HepG2 (cell line): ENCODE data around the gene ABAT. TPM values are rescaled to one million over a fixed set of nuclear protein-coding genes. Genes with fewer than 3 reads are reported as not detected.

Source experiments
- ATAC-seq: fragments of 200-7000 bp; cut with Tn5 transposase; 3 replicates; pipeline ENCODE4 v1.9.1; 2020; ENCODE audit warnings: mild to moderate bottlenecking, moderate library complexity
- BruUV-seq: library from RNA; stranded (reverse); fragments of 400-500 nt; replicated peaks from 2 replicates; lab custom pipeline; 2021; lab: Mats Ljungman, UMichigan
- CTCF ChIA-PET: fragments of 300-600 bp; formaldehyde crosslinking; extraction: SDS; loops from one replicate; lab custom pipeline; 2021; ENCODE audit warnings: low total read pairs, inconsistent platforms, low intra/inter-chr PET ratio; lab: Yijun Ruan, JAX
- POLR2A ChIA-PET: fragments of 350-600 bp; sonication (Branson Sonifier 250); formaldehyde crosslinking; loops from one replicate; lab custom pipeline; 2020; ENCODE audit warnings: antibody characterized with exemption, inconsistent platforms; lab: Yijun Ruan, JAX
- DNase-seq: peaks from one replicate; pipeline ENCODE4 v3.0.0-alpha.2; 2015; ENCODE audit warnings: low spot score
- FAIRE-seq: peaks from 3 replicates; lab custom pipeline; 2011; peaks lifted over from hg19 to GRCh38; lab: Jason Lieb, UNC
- H2AFZ ChIP-seq: one replicate; pipeline ENCODE4 v1.6.1; 2011; ENCODE audit warnings: low read length, inconsistent platforms
- H3K27ac ChIP-seq: fragments of 300-600 bp; 3 replicates; pipeline ENCODE4 v1.8.0; 2011; ENCODE audit warnings: mixed run types, mild to moderate bottlenecking, mixed read lengths, low read length, inconsistent platforms; ENCODE audit not compliant: insufficient read depth; ENCODE audit errors: extremely low read length
- H3K27me3 ChIP-seq, 2 experiments: fragments of 200-600 bp in 1 of 2; 2 replicates in 1 of 2; 3 replicates in 1 of 2; pipeline versions ENCODE4 v1.6.0 to v1.8.0; 2011; ENCODE audit warnings: low read length in 2 of 2, mild to moderate bottlenecking in 2 of 2, moderate library complexity in 2 of 2, inconsistent platforms in 1 of 2; ENCODE audit not compliant: insufficient read depth in 2 of 2, control insufficient read depth in 1 of 2
- H3K36me3 ChIP-seq, 2 experiments: fragments of 200-600 bp in 1 of 2; replicated peaks in 1 of 2; 2 replicates in 1 of 2; 3 replicates in 1 of 2; pipeline versions ENCODE4 v1.5.1 to v1.8.0; 2011; ENCODE audit warnings: low read length in 2 of 2, inconsistent platforms in 1 of 2; ENCODE audit not compliant: insufficient read depth in 2 of 2, control insufficient read depth in 1 of 2
- H3K4me1 ChIP-seq: 2 replicates; pipeline ENCODE4 v1.5.1; 2012; ENCODE audit warnings: low read length, inconsistent platforms; ENCODE audit not compliant: insufficient read depth
- H3K4me2 ChIP-seq: 2 replicates; pipeline ENCODE4 v1.6.0; 2011; ENCODE audit warnings: low read depth, low read length, inconsistent platforms
- H3K4me3 ChIP-seq, 3 experiments: fragments of 200-600 bp in 1 of 3; sonication (generic), shearing (Covaris generic) in 1 of 3; replicated peaks in 1 of 3; 2 replicates each; pipeline ENCODE4 v1.5.1; 2011 to 2016; ENCODE audit warnings: low read length in 3 of 3, inconsistent platforms in 2 of 3, low read depth in 2 of 3, mild to moderate bottlenecking in 2 of 3, control low read depth in 1 of 3, mixed read lengths in 1 of 3; ENCODE audit not compliant: insufficient read depth in 1 of 3
- H3K79me2 ChIP-seq: one replicate; pipeline ENCODE4 v1.6.1; 2011; ENCODE audit warnings: low read length, inconsistent platforms; ENCODE audit not compliant: insufficient read depth
- H3K9ac ChIP-seq: 2 replicates; pipeline ENCODE4 v1.6.0; 2011; ENCODE audit warnings: mild to moderate bottlenecking, low read depth, low read length, inconsistent platforms; ENCODE audit not compliant: insufficient read depth
- H3K9me3 ChIP-seq: 2 replicates; pipeline ENCODE4 v1.5.1; 2012; ENCODE audit warnings: mild to moderate bottlenecking, low read length
- H4K20me1 ChIP-seq: 2 replicates; pipeline ENCODE4 v1.6.0; 2011; ENCODE audit warnings: inconsistent platforms, mild to moderate bottlenecking, low read length, moderate library complexity; ENCODE audit not compliant: insufficient read depth
- ARHGAP35 ChIP-seq: sonication (generic); formaldehyde crosslinking; IDR thresholded peaks from 2 replicates; pipeline ENCODE4 v1.9.0; 2022; ENCODE audit warnings: mild to moderate bottlenecking, inconsistent platforms, moderate library complexity, missing genetic modification reagents, borderline replicate concordance
- EEA1 ChIP-seq: sonication (generic); formaldehyde crosslinking; IDR thresholded peaks from 2 replicates; pipeline ENCODE4 v1.5.1; 2020; ENCODE audit warnings: mild to moderate bottlenecking, missing genetic modification reagents, borderline replicate concordance
- EED ChIP-seq: sonication (generic); formaldehyde crosslinking; IDR thresholded peaks from 2 replicates; pipeline ENCODE4 v1.5.0; 2020; ENCODE audit warnings: mild to moderate bottlenecking, missing genetic modification reagents
- MAX ChIP-seq: IDR thresholded peaks from 2 replicates; pipeline ENCODE4 v1.6.1; 2012; ENCODE audit warnings: inconsistent platforms
- MEF2D ChIP-seq: sonication (generic); formaldehyde crosslinking; IDR thresholded peaks from 2 replicates; pipeline ENCODE4 v1.5.1; 2020; ENCODE audit warnings: mild to moderate bottlenecking, missing genetic modification reagents
- PRDM4 ChIP-seq: sonication (generic); formaldehyde crosslinking; IDR thresholded peaks from 2 replicates; pipeline ENCODE4 v1.9.0; 2021; ENCODE audit warnings: missing genetic modification reagents, borderline replicate concordance
- RELA ChIP-seq: sonication (generic); formaldehyde crosslinking; IDR thresholded peaks from 2 replicates; pipeline ENCODE4 v1.4.0; 2020; ENCODE audit warnings: missing genetic modification reagents
- TFDP1 ChIP-seq: IDR thresholded peaks from 2 replicates; pipeline ENCODE4 v1.6.1; 2016; ENCODE audit warnings: missing compliant biosample characterization, missing genetic modification reagents, borderline replicate concordance
- THAP11 ChIP-seq: IDR thresholded peaks from 2 replicates; pipeline ENCODE4 v1.6.1; 2016; ENCODE audit warnings: missing biosample characterization, missing genetic modification reagents
- ZNF281 ChIP-seq: sonication (generic); formaldehyde crosslinking; IDR thresholded peaks from 2 replicates; pipeline ENCODE4 v1.4.0; 2020; ENCODE audit warnings: missing genetic modification reagents, borderline replicate concordance
- ZNF296 ChIP-seq: sonication (generic); formaldehyde crosslinking; conservative IDR thresholded peaks from 2 replicates; pipeline ENCODE4 v1.5.0; 2020; ENCODE audit warnings: mild to moderate bottlenecking, missing genetic modification reagents
- ZNF501 ChIP-seq: sonication (generic); formaldehyde crosslinking; IDR thresholded peaks from 2 replicates; pipeline ENCODE4 v1.5.1; 2020; ENCODE audit warnings: mild to moderate bottlenecking, moderate library complexity, missing genetic modification reagents
- ZNF558 ChIP-seq: sonication (generic); formaldehyde crosslinking; IDR thresholded peaks from 2 replicates; pipeline ENCODE4 v1.9.0; 2022; ENCODE audit warnings: mild to moderate bottlenecking, missing genetic modification reagents, borderline replicate concordance
- ZSCAN5A ChIP-seq: sonication (generic); formaldehyde crosslinking; IDR thresholded peaks from 2 replicates; pipeline ENCODE4 v1.8.0; 2022; ENCODE audit warnings: mild to moderate bottlenecking, missing genetic modification reagents, borderline replicate concordance
- WGBS: methylation state at CpG from one replicate; pipeline ENCODE4 v1.1.6; 2017; ENCODE audit warnings: low lambda C conversion rate; 5-methylcytosine and 5-hydroxymethylcytosine counted together
- in situ Hi-C: cut with HindIII; loops from 2 replicates; pipeline ENCODE4 v1.10.0; 2017; ENCODE audit warnings: low pct_unique_long_range_greater_than_20kb; ENCODE audit not compliant: extremely low pct_ligation_motif_present
- intact Hi-C: fragments of 100-400 bp; cut with micrococcal nuclease; formaldehyde crosslinking; loops from one replicate; pipeline ENCODE4 v1.10.0; 2022; ENCODE audit not compliant: unreplicated experiment
- polyA plus RNA-seq, 8 experiments: library from polyadenylated mRNA; depleted of rRNA in 3 of 8; stranded (reverse) in 7 of 8; unstranded in 1 of 8; fragments of >200 nt; fragmentation: Illumina TruSeq in 4 of 8; extraction: Trizol in 4 of 8; gene quantifications; 2 replicates each; pipeline versions ENCODE4 v1.2.1 to v1.2.3, GENCODE V29; 2011 to 2016; ENCODE audit warnings: low read depth in 4 of 8, missing spikeins in 1 of 8, mixed read lengths in 1 of 8; ENCODE audit not compliant: insufficient read depth in 1 of 8
- total RNA-seq, 5 experiments: library from RNA; depleted of rRNA; stranded (reverse); fragments of >200 nt; fragmentation: Illumina TruSeq; extraction: Trizol; gene quantifications; 2 replicates each; pipeline ENCODE4 v1.2.3, GENCODE V29; 2016; ENCODE audit warnings: low read depth in 1 of 5
- TF ChIP-seq, protein P1 (sequence below): sonication (generic); formaldehyde crosslinking; IDR thresholded peaks from 2 replicates; pipeline ENCODE4 v1.4.0; 2020; ENCODE audit warnings: missing genetic modification reagents, borderline replicate concordance

Gene ABAT
- total and polyA plus RNA-seq, 2 of the 13 experiments (the other 11 are each of a cell fraction or from before 2014, with no cell fraction given): 47.6 to 97.3 TPM

- no peaks in the 10 kb centered on the region for H3K9me3 ChIP-seq
- ChIA-PET POLR2A (interaction anchor here (1.2 to 1.5 kb wide), 2 partner anchors 12 to 129 kb away, joined by 3 to 5 read pairs; partner anchors contain the start of genes PMM2 and TMEM186), CTCF (no interaction called here)
- no peak overlapping the region for H2AFZ ChIP-seq
- no peak overlapping the region for H3K4me2 ChIP-seq
- no peaks in the 10 kb centered on the region for H4K20me1 ChIP-seq
- ATAC-seq (no peak), DNase-seq (no peak), FAIRE-seq (no peak)
- no peaks in the 10 kb centered on the region for H3K79me2 ChIP-seq
- WGBS: 61% methylated on average over 5 of the region's 5 CpGs
- no peak overlapping the region for H3K27ac ChIP-seq
- no peak overlapping the region for H3K9ac ChIP-seq
- in situ Hi-C loops (loop anchor here (25.0 kb wide), 1 partner anchor 219 kb away; the partner anchor contains the start of gene LITAFD), intact Hi-C loops (no loop called here)
- BruUV-seq: no TSS peak
- H3K4me1 ChIP-seq: peaks cover 2% of the 10 kb centered on the region
- no peaks in the 10 kb centered on the region for H3K27me3 ChIP-seq
- no peaks in the 10 kb centered on the region for H3K36me3 ChIP-seq
- no peak overlapping the region for H3K4me3 ChIP-seq
- TF ChIP-seq, protein P1, sequence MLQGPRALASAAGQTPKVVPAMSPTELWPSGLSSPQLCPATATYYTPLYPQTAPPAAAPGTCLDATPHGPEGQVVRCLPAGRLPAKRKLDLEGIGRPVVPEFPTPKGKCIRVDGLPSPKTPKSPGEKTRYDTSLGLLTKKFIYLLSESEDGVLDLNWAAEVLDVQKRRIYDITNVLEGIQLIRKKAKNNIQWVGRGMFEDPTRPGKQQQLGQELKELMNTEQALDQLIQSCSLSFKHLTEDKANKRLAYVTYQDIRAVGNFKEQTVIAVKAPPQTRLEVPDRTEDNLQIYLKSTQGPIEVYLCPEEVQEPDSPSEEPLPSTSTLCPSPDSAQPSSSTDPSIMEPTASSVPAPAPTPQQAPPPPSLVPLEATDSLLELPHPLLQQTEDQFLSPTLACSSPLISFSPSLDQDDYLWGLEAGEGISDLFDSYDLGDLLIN (CRISPR knock-in tag): no peak
- TF ChIP-seq ZNF501 (CRISPR knock-in tag): no peak
- TF ChIP-seq EED (CRISPR knock-in tag): no peak
- no peak for TF ChIP-seq PRDM4
- no peak for TF ChIP-seq ZNF281 (CRISPR knock-in tag)
- no peak for TF ChIP-seq THAP11
- no peak for TF ChIP-seq ZNF296 (CRISPR knock-in tag)
- TF ChIP-seq MEF2D (CRISPR knock-in tag): no peak
- TF ChIP-seq TFDP1 (CRISPR knock-in tag): 0 out of 2 replicates have a peak, but pooled peaks have one; percentile 12
- TF ChIP-seq ARHGAP35 (CRISPR knock-in tag): no peak
- TF ChIP-seq EEA1 (CRISPR knock-in tag): no peak
- no peak for TF ChIP-seq ZNF558
- no peak for TF ChIP-seq RELA (CRISPR knock-in tag)
- no peak for TF ChIP-seq MAX
- TF ChIP-seq ZSCAN5A (CRISPR knock-in tag): 0 out of 2 replicates have a peak, but pooled peaks have one; percentile 33
These were observed 6.3 kb upstream of the ABAT start for GRCh38 chr16:8668113-8668512.
